Nephron progenitor cell (in vitro differentiated cells): ENCODE data around the gene CSTF2T.

Experiments used
- DNase-seq: peaks from one replicate; pipeline ENCODE4 v3.0.0; 2021
- H3K27ac Mint-ChIP-seq: 2 replicates; pipeline ENCODE4 v1.8.0; 2021; ENCODE audit warnings: mild to moderate bottlenecking, moderate library complexity, mixed read lengths
- H3K27me3 Mint-ChIP-seq: 2 replicates; pipeline ENCODE4 v1.8.0; 2021; ENCODE audit warnings: mild to moderate bottlenecking, low read depth, mixed read lengths; ENCODE audit not compliant: poor library complexity
- H3K36me3 Mint-ChIP-seq: 2 replicates; pipeline ENCODE4 v1.8.0; 2021; ENCODE audit warnings: low read depth, mixed read lengths
- H3K4me1 Mint-ChIP-seq: 2 replicates; pipeline ENCODE4 v1.8.0; 2021; ENCODE audit warnings: mixed read lengths
- H3K4me3 Mint-ChIP-seq: 2 replicates; pipeline ENCODE4 v1.8.0; 2021; ENCODE audit warnings: mild to moderate bottlenecking, moderate library complexity, mixed read lengths
- H3K9me3 Mint-ChIP-seq: 2 replicates; pipeline ENCODE4 v1.8.0; 2021; ENCODE audit warnings: mild to moderate bottlenecking, moderate library complexity, mixed read lengths
- TF ChIP-seq, protein P1 (sequence below): fragments of 200-600 bp; sonication (generic); IDR thresholded peaks from 2 replicates; pipeline ENCODE4 v1.5.0; 2021; ENCODE audit warnings: antibody characterized with exemption

CSTF2T gene

GRCh38 chr10:51654918-51655317 is 44.5 kb downstream of the CSTF2T start:
- Mint-ChIP-seq H3K27me3 (no peaks in the 10 kb centered on the region), H3K4me1 (peaks cover 52% of the 10 kb centered on the region), H3K9me3 (no peaks in the 10 kb centered on the region), H3K4me3 (no peak overlapping the region), H3K27ac (no peak overlapping the region), H3K36me3 (no peaks in the 10 kb centered on the region)
- TF ChIP-seq, protein P1, sequence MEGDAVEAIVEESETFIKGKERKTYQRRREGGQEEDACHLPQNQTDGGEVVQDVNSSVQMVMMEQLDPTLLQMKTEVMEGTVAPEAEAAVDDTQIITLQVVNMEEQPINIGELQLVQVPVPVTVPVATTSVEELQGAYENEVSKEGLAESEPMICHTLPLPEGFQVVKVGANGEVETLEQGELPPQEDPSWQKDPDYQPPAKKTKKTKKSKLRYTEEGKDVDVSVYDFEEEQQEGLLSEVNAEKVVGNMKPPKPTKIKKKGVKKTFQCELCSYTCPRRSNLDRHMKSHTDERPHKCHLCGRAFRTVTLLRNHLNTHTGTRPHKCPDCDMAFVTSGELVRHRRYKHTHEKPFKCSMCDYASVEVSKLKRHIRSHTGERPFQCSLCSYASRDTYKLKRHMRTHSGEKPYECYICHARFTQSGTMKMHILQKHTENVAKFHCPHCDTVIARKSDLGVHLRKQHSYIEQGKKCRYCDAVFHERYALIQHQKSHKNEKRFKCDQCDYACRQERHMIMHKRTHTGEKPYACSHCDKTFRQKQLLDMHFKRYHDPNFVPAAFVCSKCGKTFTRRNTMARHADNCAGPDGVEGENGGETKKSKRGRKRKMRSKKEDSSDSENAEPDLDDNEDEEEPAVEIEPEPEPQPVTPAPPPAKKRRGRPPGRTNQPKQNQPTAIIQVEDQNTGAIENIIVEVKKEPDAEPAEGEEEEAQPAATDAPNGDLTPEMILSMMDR: no peak
- no peak for DNase-seq

GRCh38 chr10:51653025-51653424 is 46.4 kb downstream of the CSTF2T start:
- H3K36me3 Mint-ChIP-seq: no peaks in the 10 kb centered on the region
- H3K4me1 Mint-ChIP-seq: peaks cover 39% of the 10 kb centered on the region
- no peaks in the 10 kb centered on the region for H3K27me3 Mint-ChIP-seq
- no peak for DNase-seq
- H3K9me3 Mint-ChIP-seq: no peaks in the 10 kb centered on the region
- TF ChIP-seq, protein P1: no peak
- no peak overlapping the region for H3K27ac Mint-ChIP-seq
- no peak overlapping the region for H3K4me3 Mint-ChIP-seq

GRCh38 chr10:51651063-51651462 is 48.3 kb downstream of the CSTF2T start:
- Mint-ChIP-seq H3K4me1 (peaks cover 19% of the 10 kb centered on the region), H3K27me3 (no peaks in the 10 kb centered on the region), H3K9me3 (no peaks in the 10 kb centered on the region), H3K4me3 (no peak overlapping the region), H3K27ac (no peak overlapping the region), H3K36me3 (no peaks in the 10 kb centered on the region)
- DNase-seq: no peak
- TF ChIP-seq, protein P1: no peak

- TF ChIP-seq, protein P1: no peak
- H3K9me3 Mint-ChIP-seq: no peaks in the 10 kb centered on the region
- H3K4me1 Mint-ChIP-seq: peaks cover under 1% of the 10 kb centered on the region
- H3K27ac Mint-ChIP-seq: no peak overlapping the region
- no peaks in the 10 kb centered on the region for H3K27me3 Mint-ChIP-seq
- DNase-seq: no peak
- H3K4me3 Mint-ChIP-seq: no peak overlapping the region
- no peaks in the 10 kb centered on the region for H3K36me3 Mint-ChIP-seq
Measured at GRCh38 chr10:51649064-51649463, 50.3 kb downstream of the CSTF2T start.
